H1 (cell line): ENCODE measurements around the gene SCMH1. TPM values are rescaled to one million over a fixed set of nuclear protein-coding genes. Genes with fewer than 3 reads are reported as not detected.

Experiments
- CTCF ChIA-PET: fragments of 300-600 bp; sonication (Branson Sonifier 250); formaldehyde crosslinking; loops from one replicate; lab custom pipeline; 2021; ENCODE audit not compliant: partially characterized antibody; lab: Charles Lee
- POLR2A ChIA-PET: fragments of 300-600 bp; sonication (Branson Sonifier 250); formaldehyde crosslinking; loops from one replicate; lab custom pipeline; 2021; ENCODE audit warnings: inconsistent platforms; ENCODE audit not compliant: partially characterized antibody; lab: Charles Lee
- DNase-seq, 2 experiments: peaks; one replicate each; pipeline versions ENCODE4 v3.0.0 to v3.0.0-alpha.2; 2010 to 2022; ENCODE audit warnings: low spot score in 2 of 2, low read depth in 1 of 2, mixed read lengths in 1 of 2
- FAIRE-seq: peaks from 2 replicates; lab custom pipeline; 2011; peaks lifted over from hg19 to GRCh38; lab: Jason Lieb, UNC
- H2AFZ ChIP-seq: 2 replicates; pipeline ENCODE4 v1.8.1; 2012; ENCODE audit warnings: low read length, inconsistent platforms
- H2AK5ac ChIP-seq: 2 replicates; pipeline ENCODE4 v1.6.1; 2013; ENCODE audit warnings: low read depth, low read length
- H2BK120ac ChIP-seq: replicated peaks from 2 replicates; pipeline ENCODE3; 2013; ENCODE audit warnings: low read depth, low read length, inconsistent platforms
- H2BK12ac ChIP-seq: 2 replicates; pipeline ENCODE4 v1.6.1; 2013; ENCODE audit warnings: low read depth, low read length
- H2BK15ac ChIP-seq: 2 replicates; pipeline ENCODE4 v1.6.1; 2013; ENCODE audit warnings: low read length
- H2BK20ac ChIP-seq: 2 replicates; pipeline ENCODE4 v1.6.1; 2013; ENCODE audit warnings: low read length
- H2BK5ac ChIP-seq: 2 replicates; pipeline ENCODE4 v1.6.1; 2013; ENCODE audit warnings: low read depth, low read length
- H3K14ac ChIP-seq: 2 replicates; pipeline ENCODE4 v1.6.1; 2013; ENCODE audit warnings: inconsistent platforms; ENCODE audit not compliant: insufficient read length
- H3K18ac ChIP-seq: 2 replicates; pipeline ENCODE4 v1.6.1; 2013; ENCODE audit warnings: low read length; ENCODE audit errors: extremely low read depth
- H3K23ac ChIP-seq: 2 replicates; pipeline ENCODE4 v1.6.1; 2013; ENCODE audit warnings: inconsistent platforms; ENCODE audit not compliant: insufficient read length
- H3K23me2 ChIP-seq: 2 replicates; pipeline ENCODE4 v1.6.1; 2013; ENCODE audit warnings: low read depth, low read length
- H3K27ac ChIP-seq: 2 replicates; pipeline ENCODE4 v1.6.1; 2011; ENCODE audit warnings: low read depth, low read length, inconsistent platforms
- H3K27me3 ChIP-seq, 4 experiments: replicated peaks in 1 of 4; 1 replicate in 1 of 4; 2 replicates in 3 of 4; pipeline versions ENCODE4 v1.6.1 to v1.8.1; 2011 to 2013; ENCODE audit warnings: low read length in 3 of 4, mild to moderate bottlenecking in 3 of 4, inconsistent platforms in 2 of 4, mixed read lengths in 2 of 4, moderate library complexity in 1 of 4; ENCODE audit not compliant: control insufficient read depth in 3 of 4, insufficient read depth in 3 of 4; ENCODE audit errors: extremely low read depth in 1 of 4
- H3K36me3 ChIP-seq, 4 experiments: 2 replicates each; pipeline versions ENCODE4 v1.6.1 to v1.8.1; 2011 to 2013; ENCODE audit warnings: mild to moderate bottlenecking in 4 of 4, low read length in 3 of 4, moderate library complexity in 2 of 4, control low read depth in 1 of 4, inconsistent platforms in 1 of 4; ENCODE audit not compliant: insufficient read depth in 4 of 4, control insufficient read depth in 2 of 4
- H3K4ac ChIP-seq: replicated peaks from 2 replicates; pipeline ENCODE3; 2013; ENCODE audit warnings: low read length, low read depth, mixed read lengths, inconsistent platforms; ENCODE audit not compliant: insufficient read length
- H3K4me1 ChIP-seq, 4 experiments: replicated peaks in 1 of 4; 1 replicate in 1 of 4; 2 replicates in 3 of 4; pipeline versions ENCODE4 v1.6.1 to v1.8.1; 2011 to 2013; ENCODE audit warnings: low read length in 3 of 4, inconsistent platforms in 2 of 4, mixed read lengths in 1 of 4; ENCODE audit not compliant: insufficient read depth in 4 of 4, control insufficient read depth in 3 of 4
- H3K4me2 ChIP-seq, 2 experiments: 2 replicates each; pipeline versions ENCODE4 v1.6.1 to v1.8.1; 2011 to 2013; ENCODE audit warnings: low read depth in 2 of 2, low read length in 2 of 2, control low read depth in 1 of 2, inconsistent platforms in 1 of 2, mild to moderate bottlenecking in 1 of 2; ENCODE audit not compliant: insufficient read depth in 1 of 2
- H3K4me3 ChIP-seq, 4 experiments: fragments of 200-600, 300-600 bp in 1 of 4; sonication (generic), shearing (Covaris generic), sonication (Bioruptor Twin) in 1 of 4; 2 replicates each; pipeline versions ENCODE4 v1.5.1 to v1.8.1; 2011 to 2016; ENCODE audit warnings: low read length in 4 of 4, low read depth in 3 of 4, control low read depth in 2 of 4, inconsistent platforms in 2 of 4, mild to moderate bottlenecking in 2 of 4, mixed read lengths in 1 of 4, moderate library complexity in 1 of 4; ENCODE audit not compliant: insufficient read depth in 2 of 4; ENCODE audit errors: extremely low read depth in 1 of 4
- H3K56ac ChIP-seq: replicated peaks from 2 replicates; pipeline ENCODE3; 2013; ENCODE audit warnings: low read depth, mild to moderate bottlenecking, mixed read lengths, low read length, inconsistent platforms; ENCODE audit not compliant: insufficient read length
- H3K79me1 ChIP-seq: 2 replicates; pipeline ENCODE4 v1.6.1; 2013; ENCODE audit warnings: low read depth, low read length, control low read depth
- H3K79me2 ChIP-seq, 2 experiments: 2 replicates each; pipeline versions ENCODE4 v1.6.1 to v1.8.1; 2012 to 2013; ENCODE audit warnings: low read length in 2 of 2, mild to moderate bottlenecking in 2 of 2, inconsistent platforms in 1 of 2; ENCODE audit not compliant: insufficient read depth in 2 of 2, control insufficient read depth in 1 of 2
- H3K9ac ChIP-seq, 4 experiments: replicated peaks in 1 of 4; 1 replicate in 1 of 4; 2 replicates in 3 of 4; pipeline versions ENCODE4 v1.6.1 to v1.8.1; 2011 to 2013; ENCODE audit warnings: low read depth in 3 of 4, low read length in 3 of 4, control low read depth in 2 of 4, mild to moderate bottlenecking in 2 of 4, moderate library complexity in 2 of 4, inconsistent platforms in 1 of 4; ENCODE audit errors: extremely low read depth in 1 of 4
- H3K9me3 ChIP-seq, 2 experiments: 2 replicates each; pipeline versions ENCODE4 v1.6.1 to v1.8.1; 2012 to 2013; ENCODE audit warnings: mild to moderate bottlenecking in 2 of 2, moderate library complexity in 2 of 2, control low read depth in 1 of 2, inconsistent platforms in 1 of 2, low read depth in 1 of 2, low read length in 1 of 2, mixed read lengths in 1 of 2; ENCODE audit not compliant: insufficient read depth in 2 of 2
- H4K20me1 ChIP-seq, 2 experiments: replicated peaks in 1 of 2; 2 replicates each; pipeline versions ENCODE3 to v1.8.1; 2011 to 2013; ENCODE audit warnings: inconsistent platforms in 2 of 2, low read length in 2 of 2, mild to moderate bottlenecking in 1 of 2; ENCODE audit not compliant: insufficient read depth in 2 of 2, control insufficient read depth in 1 of 2
- H4K5ac ChIP-seq: 2 replicates; pipeline ENCODE4 v1.6.1; 2013; ENCODE audit warnings: low read length, low read depth, mixed read lengths, inconsistent platforms; ENCODE audit not compliant: insufficient read length
- H4K8ac ChIP-seq: 2 replicates; pipeline ENCODE4 v1.8.0; 2013; ENCODE audit warnings: mild to moderate bottlenecking, moderate library complexity, low read length, inconsistent platforms; ENCODE audit not compliant: insufficient read depth; ENCODE audit errors: extremely low read depth
- H4K91ac ChIP-seq: replicated peaks from 2 replicates; pipeline ENCODE3; 2013; ENCODE audit warnings: low read length, mixed read lengths, inconsistent platforms; ENCODE audit not compliant: insufficient read length
- ASH2L ChIP-seq: fragments of 200-600, 300-600 bp; sonication (generic); IDR thresholded peaks from one replicate; pipeline ENCODE4 v1.7.1; 2017; ENCODE audit warnings: low read length
- BCL11A ChIP-seq, 2 experiments: IDR thresholded peaks; one replicate each; pipeline ENCODE4 v1.6.1; 2011; ENCODE audit warnings: low read depth in 2 of 2, low read length in 2 of 2, mild to moderate bottlenecking in 2 of 2
- CHD1 ChIP-seq: IDR thresholded peaks from 2 replicates; pipeline ENCODE4 v1.6.1; 2012; ENCODE audit warnings: low read depth, low read length, improper control_type of control experiment
- EGR1 ChIP-seq: IDR thresholded peaks from 2 replicates; pipeline ENCODE4 v1.6.1; 2011; ENCODE audit warnings: low read depth, low read length, borderline replicate concordance
- EZH2 ChIP-seq: fragments of 200-600 bp; sonication (generic); IDR thresholded peaks from 2 replicates; pipeline ENCODE4 v1.7.1; 2012; ENCODE audit warnings: low read depth, mild to moderate bottlenecking, moderate library complexity, low read length, inconsistent platforms; ENCODE audit not compliant: severe bottlenecking
- GTF2F1 ChIP-seq: IDR thresholded peaks from 2 replicates; pipeline ENCODE4 v1.6.1; 2012; ENCODE audit warnings: low read depth, low read length, improper control_type of control experiment, borderline replicate concordance
- PHF8 ChIP-seq: fragments of 200-600 bp; sonication (generic); conservative IDR thresholded peaks from 2 replicates; pipeline ENCODE4 v1.7.1; 2012; ENCODE audit warnings: low read depth, mild to moderate bottlenecking, inconsistent platforms, low read length, moderate library complexity
- POU5F1 ChIP-seq: IDR thresholded peaks from 2 replicates; pipeline ENCODE4 v1.6.1; 2011; ENCODE audit warnings: low read depth, mild to moderate bottlenecking, low read length, moderate library complexity
- RFX5 ChIP-seq: IDR thresholded peaks from 2 replicates; pipeline ENCODE4 v1.6.1; 2011; ENCODE audit warnings: low read depth, low read length, improper control_type of control experiment, borderline replicate concordance
- RNF2 ChIP-seq: fragments of 200-900, 300-1000 bp; sonication (generic); IDR thresholded peaks from 2 replicates; pipeline ENCODE4 v1.7.1; 2016; ENCODE audit warnings: borderline replicate concordance, low read depth, mild to moderate bottlenecking, antibody characterized with exemption, low read length; ENCODE audit not compliant: poor library complexity, severe bottlenecking; ENCODE audit errors: missing control alignments
- SAP30 ChIP-seq: fragments of 300-600 bp; sonication (generic); IDR thresholded peaks from 2 replicates; pipeline ENCODE4 v1.7.1; 2012; ENCODE audit warnings: low read length, moderate library complexity, mild to moderate bottlenecking, inconsistent platforms; ENCODE audit not compliant: insufficient read depth, insufficient replicate concordance
- SIX5 ChIP-seq: IDR thresholded peaks from 2 replicates; pipeline ENCODE4 v1.6.1; 2011; ENCODE audit warnings: mild to moderate bottlenecking, low read depth, low read length
- SP1 ChIP-seq: IDR thresholded peaks from 2 replicates; pipeline ENCODE4 v1.6.1; 2011; ENCODE audit warnings: low read depth, low read length
- SRF ChIP-seq: IDR thresholded peaks from 2 replicates; pipeline ENCODE4 v1.6.1; 2011; ENCODE audit warnings: mild to moderate bottlenecking, low read depth, low read length, moderate library complexity
- TCF12 ChIP-seq: IDR thresholded peaks from 2 replicates; pipeline ENCODE4 v1.6.1; 2011; ENCODE audit warnings: low read depth, mild to moderate bottlenecking, low read length
- WGBS, 2 experiments: shearing (Covaris generic) in 1 of 2; methylation state at CpG; one replicate each; pipeline versions ENCODE4 v1.1.6 to v1.1.7; 2013 to 2015; ENCODE audit warnings: low lambda C conversion rate in 2 of 2, mixed read lengths in 2 of 2, inconsistent platforms in 1 of 2, low coverage in 1 of 2, missing lambda C conversion rate in 1 of 2; ENCODE audit not compliant: insufficient replicate concordance in 2 of 2, insufficient coverage in 1 of 2, insufficient read length in 1 of 2; ENCODE audit errors: extremely low coverage in 1 of 2, missing lambda C conversion rate in 1 of 2; 5-methylcytosine and 5-hydroxymethylcytosine counted together
- polyA plus RNA-seq, 7 experiments: library from polyadenylated mRNA; depleted of rRNA in 3 of 7; stranded (reverse) in 5 of 7; unstranded in 2 of 7; fragments of >200 nt in 5 of 7; fragments of 200-250 nt in 2 of 7; gene quantifications; 1 replicate in 5 of 7; 2 replicates in 1 of 7; 4 replicates in 1 of 7; pipeline versions ENCODE4 v1.2.1 to v1.2.3, GENCODE V29; 2011 to 2013; ENCODE audit warnings: missing spikeins in 2 of 7, mixed read lengths in 2 of 7
- total RNA-seq: library from RNA; stranded (reverse); fragmentation: NEBNext Ultra II Directional; extraction: Animal tissue kit (Norgen Biotek cat#: 25700); gene quantifications from 2 replicates; pipeline ENCODE4 v1.2.1, GENCODE V29; 2021

The SCMH1 gene
- total and polyA plus RNA-seq, 2 of the 8 experiments (the other 6 are each of a cell fraction or from before 2014, with no cell fraction given): 16.6 to 30.7 TPM

DNA sequence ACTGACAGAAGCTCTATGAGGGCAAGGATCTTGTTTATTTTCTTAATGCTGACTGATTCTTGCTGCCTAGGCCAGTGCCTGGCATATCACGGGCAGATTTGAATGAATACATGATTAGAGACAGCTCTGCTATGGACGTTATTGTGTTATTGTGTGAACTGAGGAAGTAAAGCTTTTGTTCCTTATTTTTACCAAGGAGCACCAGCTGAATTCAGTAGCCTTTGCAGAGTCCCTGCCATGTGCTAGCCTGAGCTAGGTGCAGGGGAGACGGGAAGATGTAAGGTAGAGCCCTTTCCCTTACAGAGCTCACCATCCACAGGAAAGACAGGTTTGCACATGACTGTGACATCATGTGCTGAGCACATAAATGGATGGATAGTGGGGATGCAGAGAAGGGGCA lies 36.0 kb upstream of the SCMH1 start:
- POLR2A ChIA-PET: no interaction called here
- CTCF ChIA-PET: interaction anchor here (0.6 to 11.5 kb wide), 11 partner anchors 9 to 155 kb away, joined by 3 to 121 read pairs (median 5); no protein-coding TSS in a partner anchor
- TF ChIP-seq GTF2F1: no peak
- no peak for TF ChIP-seq TCF12
- no peak for TF ChIP-seq EGR1
- no peak for TF ChIP-seq POU5F1
- no peak for TF ChIP-seq CHD1
- TF ChIP-seq PHF8: no peak
- TF ChIP-seq EZH2: no peak
- no peak for TF ChIP-seq SRF
- no peak for TF ChIP-seq RFX5
- no peak for TF ChIP-seq BCL11A (IDR thresholded peaks at IDR 0.05; ENCODE audit: low read depth in 2 of 2, low read length in 2 of 2)
- TF ChIP-seq SP1: no peak
- TF ChIP-seq SAP30: no peak
- TF ChIP-seq SIX5: no peak
- no peak for TF ChIP-seq RNF2
- TF ChIP-seq ASH2L: no peak

More for the DNA sequence above, 36.0 kb upstream of the SCMH1 start:
- H4K8ac ChIP-seq: no peak overlapping the region
- no peak overlapping the region for H3K56ac ChIP-seq
- no peak for DNase-seq
- H2BK5ac ChIP-seq: no peak overlapping the region
- no peak overlapping the region for H3K9ac ChIP-seq
- H2BK15ac ChIP-seq: no peak overlapping the region
- no peak overlapping the region for H3K23ac ChIP-seq
- no peak overlapping the region for H3K4me3 ChIP-seq
- H2BK120ac ChIP-seq: no peak overlapping the region
- H2AK5ac ChIP-seq: no peak overlapping the region
- no peak overlapping the region for H2BK12ac ChIP-seq
- no peaks in the 10 kb centered on the region for H4K20me1 ChIP-seq
- no peaks in the 10 kb centered on the region for H3K27me3 ChIP-seq
- no peak overlapping the region for H4K91ac ChIP-seq
- 90% methylated on average over 3 of the region's 3 CpGs; no CpG with 5 or more reads in 1 of the 2 experiments for WGBS, 2 experiments
- no peak for FAIRE-seq
- H2AFZ ChIP-seq: no peak overlapping the region
- H3K36me3 ChIP-seq: no peaks in the 10 kb centered on the region
- no peak overlapping the region for H3K18ac ChIP-seq
- no peaks in the 10 kb centered on the region; a peak in 1 of 7 replicates for H3K4me1 ChIP-seq
- no peak overlapping the region for H3K4me2 ChIP-seq
- no peaks in the 10 kb centered on the region for H3K9me3 ChIP-seq
- no peak overlapping the region for H4K5ac ChIP-seq
- no peak overlapping the region for H3K27ac ChIP-seq
- H2BK20ac ChIP-seq: no peak overlapping the region
- H3K4ac ChIP-seq: no peak overlapping the region
- no peaks in the 10 kb centered on the region for H3K79me1 ChIP-seq
- no peaks in the 10 kb centered on the region for H3K79me2 ChIP-seq
- H3K14ac ChIP-seq: no peak overlapping the region
- peaks cover 2% of the 10 kb centered on the region; the same call in 1 of the 2 replicates for H3K23me2 ChIP-seq
